ENCODE results near the gene ABCG4.

Gene ABCG4

DNA sequence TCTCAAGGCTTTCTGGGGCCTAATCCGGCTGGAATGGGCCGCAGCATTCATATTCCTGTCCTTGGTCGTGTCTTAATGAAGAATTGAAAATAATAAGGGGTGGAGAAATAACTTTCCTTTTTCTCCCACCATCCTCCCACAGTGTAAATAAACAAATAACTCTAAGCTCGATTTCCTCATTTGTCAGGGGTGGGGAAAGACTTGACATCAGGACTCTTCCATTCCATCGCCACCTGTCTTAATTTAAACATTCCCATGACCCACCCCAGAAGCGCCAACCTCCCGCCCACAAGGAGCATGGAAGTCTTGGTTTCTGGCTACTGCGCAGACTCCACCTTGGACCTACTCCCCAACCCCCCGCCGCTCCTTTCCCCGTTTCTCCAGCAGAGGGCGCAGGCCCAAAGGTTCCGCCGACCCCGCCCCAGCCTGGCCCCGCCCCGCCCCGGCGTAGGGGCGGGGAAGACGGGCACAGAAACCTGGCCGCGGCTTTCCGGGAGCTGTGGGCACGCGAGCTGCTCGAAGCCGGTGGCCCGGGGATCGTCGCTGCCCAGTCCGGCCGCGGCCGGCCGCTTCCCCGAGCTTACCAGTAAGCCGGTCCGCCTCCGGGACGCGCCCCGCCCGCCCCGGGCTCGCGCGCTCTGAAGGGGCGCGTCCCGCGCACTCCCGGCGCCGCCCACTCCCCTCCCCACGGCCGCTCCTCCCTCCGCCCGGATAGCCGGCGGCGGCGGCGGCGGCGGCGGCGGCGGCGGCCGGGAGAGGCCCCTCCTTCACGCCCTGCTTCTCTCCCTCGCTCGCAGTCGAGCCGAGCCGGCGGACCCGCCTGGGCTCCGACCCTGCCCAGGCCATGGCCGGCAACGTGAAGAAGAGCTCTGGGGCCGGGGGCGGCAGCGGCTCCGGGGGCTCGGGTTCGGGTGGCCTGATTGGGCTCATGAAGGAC, 57.0 kb downstream of the ABCG4 start, which contains the start of gene CBL:
Gene CBL, plus strand, starts transcription at position 766 of the 937 bp plus-strand sequence. Its CDS starts 79 bp downstream, at position 845.
- DNase-seq (ENCODE audit: low read depth in 2 of 2) = peak; percentile 95 to 99

DNA sequence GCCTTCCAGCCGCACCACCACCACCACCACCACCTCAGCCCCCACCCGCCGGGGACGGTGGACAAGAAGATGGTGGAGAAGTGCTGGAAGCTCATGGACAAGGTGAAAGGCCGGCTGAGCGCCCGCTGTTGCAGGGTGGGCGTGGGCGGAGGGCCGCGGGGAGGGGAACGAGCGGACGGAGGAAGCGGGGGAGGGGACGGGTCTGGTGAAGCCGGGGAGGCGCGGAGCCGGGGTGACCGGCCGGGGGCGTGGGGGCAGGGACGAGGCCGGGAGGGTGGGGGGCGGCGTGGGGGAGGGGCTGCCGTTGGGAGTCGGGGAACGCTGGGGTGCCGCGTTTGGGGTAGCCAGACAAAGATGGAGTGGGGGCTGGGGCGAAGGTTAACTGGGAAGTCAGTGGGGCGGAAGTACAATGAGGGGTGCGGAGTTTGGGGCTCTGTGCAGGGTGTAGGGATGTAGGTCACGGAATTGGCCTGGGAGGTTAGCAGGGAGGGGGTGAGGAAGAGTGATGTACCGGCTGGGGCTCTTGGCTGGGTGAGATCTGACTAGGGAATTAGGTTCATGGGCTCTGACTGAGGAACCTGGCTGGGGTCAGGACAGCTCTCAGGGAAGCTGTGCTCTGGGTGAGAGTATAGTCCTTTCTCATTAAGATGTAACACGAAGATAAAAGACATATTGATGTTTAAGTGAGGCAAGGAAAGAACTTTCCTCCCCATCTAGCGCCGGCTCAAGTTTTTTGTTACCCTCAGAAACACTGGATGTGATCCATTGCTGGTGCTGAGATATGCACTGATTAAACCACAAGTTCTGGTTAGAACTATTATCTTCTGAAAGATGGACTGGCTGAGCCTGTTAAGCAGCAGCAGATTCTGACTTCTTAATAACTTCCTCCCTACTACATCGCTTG, 57.9 kb downstream of the ABCG4 start:
- DNase-seq (ENCODE audit: low read depth in 2 of 2) = peak; percentile 46 to 61

DNA sequence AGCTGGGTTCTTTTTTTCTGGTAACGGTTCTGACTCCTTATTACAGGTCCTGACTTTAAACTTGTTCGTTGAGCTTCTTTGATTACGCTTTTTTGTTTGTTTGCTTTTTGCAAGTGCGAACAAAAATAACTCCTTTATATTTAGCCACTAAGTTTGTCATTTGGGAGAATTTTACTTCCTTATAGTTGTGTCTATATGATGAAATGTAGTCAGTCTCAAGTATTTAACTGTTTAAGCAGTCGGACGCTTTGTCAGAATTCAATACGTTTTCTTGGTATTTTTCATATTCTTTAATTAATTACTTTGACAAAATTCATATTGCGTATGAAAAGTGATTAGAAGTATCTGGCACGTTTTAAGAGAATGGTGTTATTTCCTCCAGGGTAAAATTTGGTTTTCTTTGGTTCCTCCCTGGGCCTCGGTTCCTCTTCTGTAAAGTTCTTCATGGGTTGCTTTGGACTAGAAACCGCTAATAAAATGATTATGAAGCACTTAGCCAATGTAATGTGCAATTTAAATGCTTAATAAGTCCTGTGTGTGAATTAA, 58.6 kb downstream of the ABCG4 start:
- no peak for DNase-seq (ENCODE audit: low read depth in 2 of 2)

DNA sequence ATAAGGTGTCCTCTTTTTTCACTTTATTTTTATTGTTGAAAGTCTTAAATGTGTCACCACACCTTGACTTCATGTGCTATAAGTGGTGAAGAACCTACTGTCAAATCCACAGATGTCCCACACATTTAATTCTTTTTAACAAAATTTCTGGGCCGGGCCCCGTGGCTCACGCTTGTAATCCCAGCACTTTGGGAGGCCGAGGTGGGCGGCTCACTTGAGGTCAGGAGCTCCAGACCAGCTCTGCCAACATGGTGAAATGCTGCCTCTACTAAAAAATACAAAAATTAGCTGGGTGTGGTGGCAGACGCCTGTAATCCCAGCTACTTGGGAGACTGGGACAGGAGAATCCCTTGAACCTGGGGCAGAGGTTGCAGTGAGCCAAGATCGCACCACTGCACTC, 60.3 kb downstream of the ABCG4 start:
- no peak for DNase-seq (ENCODE audit: low read depth in 2 of 2)

DNA sequence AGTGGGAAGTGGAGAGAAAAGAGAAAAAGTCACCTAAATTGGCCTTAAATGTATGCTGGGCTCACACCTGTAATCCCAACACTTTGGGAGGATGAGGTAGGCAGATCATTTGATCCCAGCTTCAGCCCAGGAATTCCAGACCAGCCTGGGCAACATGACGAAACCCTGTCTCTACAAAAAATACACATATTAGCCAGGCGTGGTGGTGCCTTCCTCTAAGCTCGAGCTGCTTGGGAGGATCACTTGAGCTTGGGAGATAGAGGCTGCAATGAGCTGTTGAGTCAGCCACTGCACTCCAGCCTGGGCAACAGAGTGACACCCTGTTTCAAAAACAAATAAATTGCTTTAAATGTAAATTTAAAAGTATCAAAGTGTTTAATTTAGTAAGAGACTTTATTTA, 61.2 kb downstream of the ABCG4 start:
- DNase-seq (ENCODE audit: low read depth in 2 of 2) = no peak

All from stimulated activated CD4-positive, alpha-beta T cell treated with anti-CD3 and anti-CD28 coated beads, Interleukin-4, amount 100 ng/mL, for 48 hours (primary cell).